ENCODE results near the gene NUDT3. TPM values are rescaled to one million over a fixed set of nuclear protein-coding genes. Genes with fewer than 3 reads are reported as not detected.

NUDT3 gene
- 20.0 and 20.8 TPM in 2 replicates for total RNA-seq

DNA sequence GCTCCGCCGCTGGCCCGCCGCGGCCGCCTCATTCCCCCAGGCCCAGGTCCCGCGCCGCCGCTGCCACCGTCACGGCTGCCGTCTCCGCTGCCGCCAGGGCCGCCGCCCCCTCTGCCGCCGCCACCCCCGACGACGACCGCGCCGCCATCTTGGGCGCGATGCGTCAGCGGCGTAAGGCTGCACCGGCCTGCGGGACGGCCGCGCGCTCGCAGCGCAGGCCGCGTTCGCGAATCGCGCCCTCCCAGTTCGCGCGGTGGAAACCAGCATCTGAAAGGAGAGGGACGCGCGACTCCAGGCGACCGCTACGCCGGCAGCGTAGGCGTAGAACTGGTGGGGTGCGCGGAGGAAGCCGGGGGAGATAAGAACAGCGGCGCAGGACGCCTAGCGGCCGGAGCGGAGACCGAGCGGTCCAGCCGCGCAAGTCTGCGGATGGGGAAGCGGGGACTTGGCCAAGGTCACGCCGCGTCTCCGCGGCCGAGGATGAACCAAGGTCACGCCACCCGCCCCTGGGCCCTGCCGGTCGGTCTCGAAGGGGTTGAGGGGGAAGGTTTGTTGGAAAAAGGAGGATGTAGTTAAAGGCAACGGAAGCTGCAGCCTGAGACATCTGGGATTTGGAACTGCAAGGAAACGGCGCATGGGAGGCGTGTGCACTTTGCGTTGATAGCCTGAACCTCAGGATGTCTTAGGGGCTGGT, at the start of gene NUDT3:
TSS of gene NUDT3 (minus strand) at position 173 of the 694 bp plus-strand sequence. CDS start 307 bp downstream, outside the sequence.
- Mint-ChIP-seq H3K27me3 (ENCODE audit: insufficient read depth) (peaks cover 3% of the 10 kb centered on the region), H3K9me3 (peaks cover 8% of the 10 kb centered on the region), H3K4me3 (peak within 1 kb of the TSS; percentile 97), H3K4me1 (ENCODE audit: low read depth) (peaks cover 18% of the 10 kb centered on the region), H3K27ac (peak within 1 kb of the TSS; percentile 88), H3K36me3 (ENCODE audit: low read depth) (peaks cover 2% of the 10 kb centered on the region)
- DNase-seq (ENCODE audit: low spot score): peak; percentile 93
- intact Hi-C loops (cut with micrococcal nuclease): loop anchor here (1.0 to 10.0 kb wide), 5 partner anchors 34 to 608 kb away; partner anchors contain the start of genes LEMD2, RPS10 and SMIM29

DNA sequence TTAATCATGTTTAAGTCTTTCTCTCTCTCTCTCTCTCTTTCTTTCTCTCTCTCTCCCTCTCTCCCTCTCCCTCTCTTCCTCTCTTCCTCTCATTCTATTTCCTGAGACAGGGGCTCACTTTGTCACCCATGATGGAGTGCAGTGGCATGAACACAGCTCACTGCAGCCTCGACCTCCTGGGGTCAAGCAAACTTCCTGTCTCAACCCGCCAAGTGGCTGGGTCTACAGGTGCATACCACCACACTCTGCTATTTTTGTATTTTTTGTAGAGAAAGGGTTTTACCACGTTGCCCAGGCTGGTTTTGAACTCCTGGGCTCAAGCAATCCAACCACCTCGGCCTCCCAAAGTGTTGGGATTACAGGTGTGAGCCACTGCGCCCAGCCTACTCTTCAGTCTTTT, 49.1 kb upstream of the NUDT3 start:
- Mint-ChIP-seq H3K4me3 (no peak overlapping the region), H3K4me1 (ENCODE audit: low read depth) (no peaks in the 10 kb centered on the region), H3K27ac (no peak overlapping the region), H3K36me3 (ENCODE audit: low read depth) (no peaks in the 10 kb centered on the region), H3K27me3 (ENCODE audit: insufficient read depth) (peaks cover 2% of the 10 kb centered on the region), H3K9me3 (peaks cover 5% of the 10 kb centered on the region)
- no peak for DNase-seq (ENCODE audit: low spot score)
- intact Hi-C loops (cut with micrococcal nuclease): no loop called here

DNA sequence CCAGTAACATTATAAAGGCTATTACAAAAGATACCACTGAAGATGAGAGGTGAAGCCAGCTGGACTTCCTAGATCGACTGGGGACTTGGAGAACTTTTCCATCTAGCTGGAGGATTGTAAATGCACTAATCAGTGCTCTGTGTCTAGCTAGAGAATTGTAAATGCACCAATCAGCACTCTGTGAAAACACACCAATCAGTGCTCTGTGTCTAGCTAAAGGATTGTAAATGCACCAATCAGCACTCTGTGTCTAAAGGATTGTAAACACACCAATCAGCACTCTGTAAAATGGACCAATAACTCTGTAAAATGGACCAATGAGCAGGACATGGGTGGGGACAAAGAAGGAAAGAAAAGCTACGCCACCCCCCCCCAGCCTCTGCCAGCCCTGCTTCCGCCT, 47.0 kb upstream of the NUDT3 start:
- Mint-ChIP-seq H3K27ac (no peak overlapping the region), H3K4me1 (ENCODE audit: low read depth) (no peaks in the 10 kb centered on the region), H3K9me3 (peaks cover 5% of the 10 kb centered on the region), H3K27me3 (ENCODE audit: insufficient read depth) (no peaks in the 10 kb centered on the region), H3K36me3 (ENCODE audit: low read depth) (no peaks in the 10 kb centered on the region), H3K4me3 (no peak overlapping the region)
- DNase-seq (ENCODE audit: low spot score): no peak
- intact Hi-C loops (cut with micrococcal nuclease): no loop called here

DNA sequence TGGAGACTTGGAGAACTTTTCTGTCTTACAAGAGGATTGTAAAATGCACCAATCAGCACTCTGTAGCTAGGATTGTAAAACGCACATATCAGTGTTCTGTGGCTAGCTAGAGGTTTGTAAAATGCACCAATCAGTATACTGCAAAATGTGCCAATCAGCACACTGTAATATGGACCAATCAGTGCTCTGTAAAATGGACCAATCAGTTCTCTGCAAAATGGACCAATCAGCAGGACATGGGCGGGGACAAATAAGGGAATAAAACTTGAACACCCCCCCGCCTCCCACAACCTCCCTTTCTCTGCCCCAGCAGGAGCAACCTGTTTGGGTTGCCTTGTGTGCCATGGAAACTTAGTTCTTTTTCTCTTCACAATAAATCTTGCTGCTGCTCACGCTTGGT, 46.2 kb upstream of the NUDT3 start:
- DNase-seq (ENCODE audit: low spot score): no peak
- intact Hi-C loops (cut with micrococcal nuclease): no loop called here
- Mint-ChIP-seq H3K27me3 (ENCODE audit: insufficient read depth) (no peaks in the 10 kb centered on the region), H3K36me3 (ENCODE audit: low read depth) (no peaks in the 10 kb centered on the region), H3K4me1 (ENCODE audit: low read depth) (no peaks in the 10 kb centered on the region), H3K4me3 (no peak overlapping the region), H3K27ac (no peak overlapping the region), H3K9me3 (peaks cover 5% of the 10 kb centered on the region)

DNA sequence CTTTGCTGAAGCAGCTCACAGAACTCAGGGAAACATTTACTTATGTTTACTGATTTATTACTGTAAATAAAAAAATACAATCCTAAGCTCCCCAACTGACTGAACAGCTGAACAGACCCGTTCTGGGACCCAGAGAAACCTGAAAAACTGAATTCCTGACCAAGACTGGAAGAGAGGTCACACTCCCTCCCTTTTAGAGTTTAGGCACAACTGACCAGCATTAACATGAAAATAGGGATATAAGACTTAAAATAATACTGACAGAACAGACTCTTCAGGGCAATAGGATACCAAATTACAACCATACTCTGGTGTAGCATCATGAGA, 45.1 kb upstream of the NUDT3 start:
- H3K27ac Mint-ChIP-seq: no peak overlapping the region
- intact Hi-C loops (cut with micrococcal nuclease): no loop called here
- H3K27me3 Mint-ChIP-seq (ENCODE audit: insufficient read depth): no peaks in the 10 kb centered on the region
- no peak for DNase-seq (ENCODE audit: low spot score)
- no peaks in the 10 kb centered on the region for H3K36me3 Mint-ChIP-seq (ENCODE audit: low read depth)
- peaks cover 5% of the 10 kb centered on the region for H3K9me3 Mint-ChIP-seq
- H3K4me3 Mint-ChIP-seq: no peak overlapping the region
- no peaks in the 10 kb centered on the region for H3K4me1 Mint-ChIP-seq (ENCODE audit: low read depth)

DNA sequence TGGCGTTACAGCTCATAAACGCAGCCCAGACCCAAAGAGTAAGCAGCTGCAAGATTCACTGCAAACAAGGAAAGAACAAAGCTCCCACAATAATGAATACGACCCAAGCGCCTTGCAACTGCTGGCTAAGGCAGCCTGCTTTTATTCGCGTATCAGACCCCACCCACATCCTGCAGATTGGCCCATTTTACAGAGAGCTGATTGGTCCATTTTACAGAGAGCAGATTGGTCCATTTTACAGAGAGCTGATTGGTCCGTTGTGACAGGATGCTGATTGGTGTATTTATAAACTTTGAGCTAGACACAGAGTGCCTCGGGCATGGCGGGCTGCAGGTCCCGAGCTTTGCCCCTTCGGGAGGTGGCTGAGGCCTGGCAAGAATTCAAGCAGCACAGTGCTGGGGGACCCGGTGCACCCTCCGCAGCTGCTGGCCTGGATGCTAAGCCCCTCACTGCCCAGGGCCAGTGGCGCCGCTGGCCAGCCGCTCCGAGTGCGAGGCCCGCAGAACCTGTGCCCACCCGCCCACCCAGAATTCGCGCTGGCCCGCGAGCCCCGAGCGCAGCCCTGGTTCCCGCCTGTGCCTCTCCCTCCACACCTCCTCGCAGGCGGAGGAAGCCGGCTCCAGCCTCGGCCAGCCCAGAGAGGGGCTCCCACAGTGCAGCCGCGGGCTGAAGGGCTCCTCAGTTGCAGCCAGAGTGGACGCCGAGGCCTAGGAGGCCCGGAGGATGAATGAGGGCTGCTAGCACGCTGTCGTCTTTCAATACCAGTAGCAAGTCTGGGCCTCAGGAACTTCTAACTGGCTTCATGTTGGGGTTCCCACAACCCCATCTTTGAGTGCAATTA, 44.6 kb upstream of the NUDT3 start:
- intact Hi-C loops (cut with micrococcal nuclease): no loop called here
- peaks cover 5% of the 10 kb centered on the region for H3K9me3 Mint-ChIP-seq
- no peaks in the 10 kb centered on the region for H3K4me1 Mint-ChIP-seq (ENCODE audit: low read depth)
- no peak for DNase-seq (ENCODE audit: low spot score)
- H3K27ac Mint-ChIP-seq: no peak overlapping the region
- no peak overlapping the region for H3K4me3 Mint-ChIP-seq
- peaks cover 2% of the 10 kb centered on the region for H3K27me3 Mint-ChIP-seq (ENCODE audit: insufficient read depth)
- H3K36me3 Mint-ChIP-seq (ENCODE audit: low read depth): no peaks in the 10 kb centered on the region

DNA sequence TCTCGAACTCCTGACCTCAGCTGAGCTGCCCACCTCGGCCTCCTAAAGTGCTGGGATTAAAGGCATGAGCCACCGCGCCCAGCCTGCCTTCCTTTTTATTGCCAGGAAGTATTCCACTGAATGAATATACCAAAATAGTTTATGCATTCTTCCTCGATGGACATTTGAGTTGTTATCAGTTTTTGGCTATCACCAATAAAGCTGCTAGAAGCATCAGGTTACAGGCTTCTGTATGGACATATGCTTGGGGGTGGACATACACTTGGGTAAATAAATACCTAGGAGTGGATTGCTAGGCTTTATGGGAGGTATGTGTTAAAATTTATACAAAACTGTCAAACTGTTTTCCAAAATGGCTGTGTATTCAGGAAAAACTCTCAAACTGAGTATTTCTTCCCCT, 43.4 kb upstream of the NUDT3 start:
- no peak for DNase-seq (ENCODE audit: low spot score)
- Mint-ChIP-seq H3K4me1 (ENCODE audit: low read depth) (no peaks in the 10 kb centered on the region), H3K36me3 (ENCODE audit: low read depth) (no peaks in the 10 kb centered on the region), H3K27ac (no peak overlapping the region), H3K27me3 (ENCODE audit: insufficient read depth) (peaks cover 3% of the 10 kb centered on the region), H3K9me3 (peaks cover 5% of the 10 kb centered on the region), H3K4me3 (no peak overlapping the region)
- intact Hi-C loops (cut with micrococcal nuclease): no loop called here

DNA sequence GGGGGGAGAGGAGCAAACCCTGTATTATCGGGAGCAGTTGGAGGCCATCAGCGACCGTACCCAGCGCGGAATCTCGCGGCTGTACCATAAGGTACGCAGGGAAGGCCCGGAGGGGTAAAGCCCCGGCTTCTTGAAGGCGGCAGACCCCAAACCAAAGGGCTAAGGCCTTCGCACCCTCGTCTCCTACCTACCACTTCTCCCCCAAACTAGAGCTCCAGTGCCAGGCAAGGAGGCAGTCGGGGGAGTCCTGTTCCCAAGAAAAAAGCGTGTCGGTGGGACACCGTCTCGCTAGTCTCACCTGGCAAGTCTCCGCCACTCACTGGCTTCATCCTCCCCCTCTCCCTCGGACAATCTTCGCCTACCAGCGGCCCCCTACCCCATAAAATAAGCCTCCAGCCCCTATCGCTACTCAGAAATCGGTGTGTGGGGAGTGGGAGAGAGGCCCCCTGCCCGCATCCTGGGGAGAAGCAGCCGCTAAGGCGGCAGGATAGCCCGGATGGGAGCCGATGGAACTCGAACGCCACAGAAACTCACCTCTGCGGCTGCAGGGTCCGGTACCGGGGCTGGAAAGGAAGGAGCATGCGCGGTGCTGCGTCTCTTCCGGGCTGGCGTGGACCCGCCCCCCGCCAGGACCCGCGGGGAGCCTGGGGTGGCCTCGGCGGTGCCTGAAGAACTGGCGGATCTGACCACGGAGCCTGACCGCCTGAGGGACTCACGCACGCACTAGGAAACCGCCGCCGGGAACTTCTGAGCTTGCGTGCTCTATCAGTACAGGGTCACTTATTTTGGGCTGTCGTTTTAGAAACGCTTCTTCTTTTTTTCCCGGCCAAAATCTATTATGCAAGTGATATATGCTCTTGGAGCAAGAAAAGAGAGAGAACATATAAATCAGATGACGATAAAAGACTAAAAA, 33.3 kb upstream of the NUDT3 start, which contains the start of gene RPS10:
TSS of gene RPS10 (minus strand) at position 572 of the 913 bp plus-strand sequence. CDS start 848 bp downstream, outside the sequence.
- DNase-seq (ENCODE audit: low spot score): peak; percentile 88
- peaks cover 35% of the 10 kb centered on the region for H3K36me3 Mint-ChIP-seq (ENCODE audit: low read depth)
- peaks cover 4% of the 10 kb centered on the region for H3K27me3 Mint-ChIP-seq (ENCODE audit: insufficient read depth)
- intact Hi-C loops (cut with micrococcal nuclease): loop anchor here (1.0 kb wide), 4 partner anchors 33 to 332 kb away; partner anchors contain the start of genes NUDT3, SMIM29 and SNRPC
- peak within 1 kb of the TSS; percentile 99 for H3K27ac Mint-ChIP-seq
- no peaks in the 10 kb centered on the region for H3K9me3 Mint-ChIP-seq
- peaks cover 31% of the 10 kb centered on the region for H3K4me1 Mint-ChIP-seq (ENCODE audit: low read depth)
- peak within 1 kb of the TSS; percentile 99 for H3K4me3 Mint-ChIP-seq

DNA sequence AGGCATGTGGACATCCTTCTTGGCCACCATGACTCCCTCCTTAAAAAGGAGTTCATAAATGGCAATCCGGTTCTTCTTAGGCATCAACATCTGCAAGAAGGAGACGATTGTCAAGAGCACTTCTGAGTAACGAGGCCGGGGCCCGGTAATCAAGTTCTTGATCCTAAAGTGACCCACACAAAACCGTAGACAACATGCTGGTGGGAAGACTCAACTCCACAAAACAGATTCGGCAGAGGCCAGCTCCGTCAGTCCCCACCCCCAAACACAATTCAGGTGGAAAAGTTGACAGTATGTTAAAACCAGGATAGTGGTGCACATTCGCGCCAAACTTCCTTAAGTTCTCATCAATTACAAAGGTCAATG, 32.6 kb upstream of the NUDT3 start:
- no peaks in the 10 kb centered on the region for H3K9me3 Mint-ChIP-seq
- H3K4me3 Mint-ChIP-seq: peak overlapping the region; percentile 99
- H3K36me3 Mint-ChIP-seq (ENCODE audit: low read depth): peaks cover 40% of the 10 kb centered on the region
- peak overlapping the region; percentile 99 for H3K27ac Mint-ChIP-seq
- DNase-seq (ENCODE audit: low spot score): no peak
- intact Hi-C loops (cut with micrococcal nuclease): no loop called here
- H3K27me3 Mint-ChIP-seq (ENCODE audit: insufficient read depth): peaks cover 4% of the 10 kb centered on the region
- peaks cover 31% of the 10 kb centered on the region for H3K4me1 Mint-ChIP-seq (ENCODE audit: low read depth)

DNA sequence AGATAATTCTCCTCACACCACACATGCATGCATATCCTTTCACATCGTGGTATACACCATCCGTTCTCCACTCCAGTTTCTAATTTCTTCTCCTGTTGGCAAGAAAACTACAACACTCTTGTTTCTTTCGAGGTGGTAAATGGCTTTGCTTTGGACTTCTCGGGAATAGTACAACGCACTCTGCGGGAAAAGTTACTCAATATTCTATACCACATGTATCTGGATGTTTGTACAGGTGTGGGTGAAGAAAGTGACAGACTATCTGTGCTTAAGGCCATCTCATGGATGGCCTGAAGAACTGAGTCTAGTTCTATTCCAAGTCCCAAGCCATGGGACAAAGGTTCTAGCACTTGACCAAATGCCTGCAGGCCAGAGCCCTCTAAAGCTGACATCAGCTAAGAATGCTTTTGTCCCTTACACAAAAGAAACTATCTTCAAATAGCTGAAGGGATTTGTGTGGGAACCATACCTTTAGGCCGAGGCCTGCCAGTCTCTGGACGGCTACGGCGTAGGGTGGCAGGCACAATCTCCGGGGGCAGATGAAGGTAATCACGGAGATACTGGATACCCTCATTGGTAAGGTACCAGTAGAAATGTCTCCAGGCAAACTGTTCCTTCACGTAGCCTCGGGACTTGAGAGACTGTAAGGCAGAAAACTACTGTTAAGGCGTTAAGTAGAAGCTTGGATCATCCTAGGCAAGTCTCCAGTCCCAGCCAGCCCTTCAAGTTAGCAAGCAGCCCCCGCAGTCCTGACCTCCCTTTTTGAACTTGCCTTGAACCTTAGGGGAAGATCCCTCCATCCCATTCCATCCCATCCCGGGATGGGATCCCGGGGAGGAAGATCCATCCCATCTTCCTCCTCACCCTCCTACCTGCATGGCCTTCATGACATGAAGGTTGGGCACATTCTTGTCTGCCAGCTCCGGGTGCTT, 32.0 kb upstream of the NUDT3 start:
- peak overlapping the region; percentile 99 for H3K4me3 Mint-ChIP-seq
- H3K36me3 Mint-ChIP-seq (ENCODE audit: low read depth): peaks cover 45% of the 10 kb centered on the region
- intact Hi-C loops (cut with micrococcal nuclease): no loop called here
- peak overlapping the region; percentile 99 for H3K27ac Mint-ChIP-seq
- peaks cover 4% of the 10 kb centered on the region for H3K27me3 Mint-ChIP-seq (ENCODE audit: insufficient read depth)
- H3K4me1 Mint-ChIP-seq (ENCODE audit: low read depth): peaks cover 31% of the 10 kb centered on the region
- no peak for DNase-seq (ENCODE audit: low spot score)
- no peaks in the 10 kb centered on the region for H3K9me3 Mint-ChIP-seq

DNA sequence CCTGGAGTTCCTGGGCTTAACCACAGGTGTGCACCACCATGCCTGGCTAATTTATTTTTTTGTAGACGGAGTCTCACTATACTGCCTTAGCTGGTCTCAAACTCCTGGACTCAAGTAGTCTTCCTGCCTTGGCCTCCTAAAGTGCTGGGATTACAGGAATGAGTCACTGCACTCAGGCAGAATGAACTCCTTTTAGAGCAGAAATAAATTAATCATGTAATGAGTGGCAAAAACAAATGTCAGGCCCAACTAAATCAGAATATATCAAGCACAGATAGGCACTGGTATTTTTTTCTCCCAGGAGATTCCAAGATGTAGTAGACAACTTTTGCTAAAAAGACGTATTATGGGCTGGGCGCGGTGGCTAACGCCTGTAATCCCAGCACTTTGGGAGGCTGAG, 30.8 kb upstream of the NUDT3 start:
- peak overlapping the region; percentile 39 for H3K4me3 Mint-ChIP-seq
- H3K9me3 Mint-ChIP-seq: no peaks in the 10 kb centered on the region
- peaks cover 36% of the 10 kb centered on the region for H3K4me1 Mint-ChIP-seq (ENCODE audit: low read depth)
- H3K36me3 Mint-ChIP-seq (ENCODE audit: low read depth): peaks cover 50% of the 10 kb centered on the region
- DNase-seq (ENCODE audit: low spot score): no peak
- intact Hi-C loops (cut with micrococcal nuclease): no loop called here
- H3K27me3 Mint-ChIP-seq (ENCODE audit: insufficient read depth): no peaks in the 10 kb centered on the region
- no peak overlapping the region for H3K27ac Mint-ChIP-seq

DNA sequence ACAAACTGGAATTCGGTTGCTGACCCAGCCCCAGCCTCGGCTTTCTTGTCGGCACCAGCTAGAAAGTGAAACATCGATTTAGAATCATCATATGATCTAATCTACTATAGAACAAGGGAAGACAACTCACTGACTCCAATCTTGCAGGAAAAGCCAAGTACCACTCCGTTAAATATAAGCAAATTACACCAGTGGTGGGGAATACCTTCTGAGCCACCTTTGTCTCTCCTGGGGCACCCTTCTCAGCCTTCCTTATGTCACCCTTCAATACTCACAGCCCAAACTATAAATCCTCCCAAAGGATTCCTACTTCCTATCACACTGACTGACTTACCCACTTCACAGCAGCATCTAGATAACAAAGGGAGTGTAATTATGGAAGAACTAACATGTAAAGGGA, 25.9 kb upstream of the NUDT3 start:
- H3K36me3 Mint-ChIP-seq (ENCODE audit: low read depth): peaks cover 60% of the 10 kb centered on the region
- DNase-seq (ENCODE audit: low spot score): no peak
- intact Hi-C loops (cut with micrococcal nuclease): no loop called here

More for the DNA sequence above, 25.9 kb upstream of the NUDT3 start:
- no peak overlapping the region for H3K4me3 Mint-ChIP-seq
- H3K27ac Mint-ChIP-seq: no peak overlapping the region
- H3K4me1 Mint-ChIP-seq (ENCODE audit: low read depth): peaks cover 39% of the 10 kb centered on the region
- H3K9me3 Mint-ChIP-seq: no peaks in the 10 kb centered on the region
- H3K27me3 Mint-ChIP-seq (ENCODE audit: insufficient read depth): no peaks in the 10 kb centered on the region

Measured in activated T-helper 1 cell treated with anti-CD3 and anti-CD28 coated beads, Interleukin-12 subunit alpha, Interleukin-12 subunit beta, Interleukin-2, Interleukin-4 antibody, amounts not matched to agents 30 ng/mL and 10 ng/mL and 1 ng/mL, durations not matched to agents 14 hours and 24 hours and 36 hours (primary cell).